NCI-H2227 treated with DMSO at 0.1 percent for 48 hours (cell line): ENCODE results near the gene PNLIPRP2.

Experiments
- DNase-seq: peaks from one replicate; lab custom pipeline; 2025; lab: John Stamatoyannopoulos, UW

PNLIPRP2 gene

GRCh38 chr10:116683821-116684220 is 63.1 kb downstream of the PNLIPRP2 start:
- no peak for DNase-seq

GRCh38 chr10:116684781-116685180 is 64.0 kb downstream of the PNLIPRP2 start:
- DNase-seq, result no peak

GRCh38 chr10:116685807-116686206 is 65.1 kb downstream of the PNLIPRP2 start:
- DNase-seq, result no peak

GRCh38 chr10:116686632-116687031 is 65.9 kb downstream of the PNLIPRP2 start:
- no peak for DNase-seq

- DNase-seq, result no peak
These were observed 66.9 kb downstream of the PNLIPRP2 start for GRCh38 chr10:116687633-116688032.

- no peak for DNase-seq
These were observed 67.5 kb downstream of the PNLIPRP2 start for GRCh38 chr10:116688241-116688711.

GRCh38 chr10:116688741-116689495 is 68.2 kb downstream of the PNLIPRP2 start:
- DNase-seq, result no peak

GRCh38 chr10:116689744-116690143 is 69.0 kb downstream of the PNLIPRP2 start:
- no peak for DNase-seq

- no peak for DNase-seq
These were observed 69.9 kb downstream of the PNLIPRP2 start for GRCh38 chr10:116690356-116691322.

GRCh38 chr10:116691635-116692034 is 70.9 kb downstream of the PNLIPRP2 start:
- no peak for DNase-seq

GRCh38 chr10:116692225-116692624 is 71.5 kb downstream of the PNLIPRP2 start:
- no peak for DNase-seq

- no peak for DNase-seq
These were observed 73.6 kb downstream of the PNLIPRP2 start for GRCh38 chr10:116694243-116694926.
